ENCODE results near the gene MAPK7. TPM values are rescaled to one million over a fixed set of nuclear protein-coding genes. Genes with fewer than 3 reads are reported as not detected.

Gene MAPK7
- total and polyA plus RNA-seq, 2 of the 8 experiments (the other 6 are each of a cell fraction or from before 2014, with no cell fraction given), result 15.2 to 28.1 TPM

DNA sequence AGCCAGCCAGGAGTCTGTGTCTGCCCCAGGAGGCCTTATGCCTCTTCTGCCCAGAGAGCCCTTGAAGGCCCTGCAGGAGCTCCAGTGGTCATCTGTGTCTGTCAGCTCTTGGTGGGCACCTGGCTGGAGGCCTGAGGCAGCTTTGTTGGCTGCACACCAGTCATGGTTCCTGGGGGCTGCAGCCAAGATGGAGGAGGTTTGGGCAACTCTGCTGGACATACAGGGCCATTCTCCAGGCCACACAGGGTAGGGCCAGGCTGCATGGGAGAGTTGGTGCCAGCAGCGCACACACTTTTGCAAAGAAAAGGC, 45.2 kb upstream of the MAPK7 start:
- Histone ChIP-seq H3K4me1 (replicated peaks in 1 of 4; ENCODE audit: control insufficient read depth in 3 of 4, insufficient read depth in 4 of 4, low read length in 3 of 4) (peaks cover 0 to 9% (median 4%) of the 10 kb centered on the region in 4 experiments; a peak in 4 of 7 replicates), H3K23ac (ENCODE audit: insufficient read length) (no peak overlapping the region), H3K4me3 (ENCODE audit: extremely low read depth in 1 of 4, insufficient read depth in 2 of 4, low read depth in 3 of 4, low read length in 4 of 4) (no peak overlapping the region), H3K18ac (ENCODE audit: extremely low read depth, low read length) (no peak overlapping the region), H2AK5ac (ENCODE audit: low read depth, low read length) (no peak overlapping the region), H2BK20ac (ENCODE audit: low read length) (no peak overlapping the region), H3K36me3 (ENCODE audit: control insufficient read depth in 2 of 4, insufficient read depth in 4 of 4, low read length in 3 of 4) (peaks cover 0 to 4% (median 0%) of the 10 kb centered on the region in 4 experiments; a peak in 2 of 8 replicates), H3K79me1 (ENCODE audit: low read depth, low read length) (no peaks in the 10 kb centered on the region), H2BK5ac (ENCODE audit: low read depth, low read length) (no peak overlapping the region), H3K4ac (replicated peaks; ENCODE audit: insufficient read length, low read depth, low read length) (no peak overlapping the region), H4K91ac (replicated peaks; ENCODE audit: insufficient read length, low read length) (no peak overlapping the region), H4K20me1 (replicated peaks in 1 of 2; ENCODE audit: control insufficient read depth in 1 of 2, insufficient read depth in 2 of 2, low read length in 2 of 2) (peaks cover 0 to 4% of the 10 kb centered on the region in 2 experiments), H2BK15ac (ENCODE audit: low read length) (no peak overlapping the region), H3K9ac (replicated peaks in 1 of 4; ENCODE audit: extremely low read depth in 1 of 4, low read depth in 3 of 4, low read length in 3 of 4) (no peak overlapping the region), H3K23me2 (ENCODE audit: low read depth, low read length) (no peaks in the 10 kb centered on the region), H3K79me2 (ENCODE audit: control insufficient read depth in 1 of 2, insufficient read depth in 2 of 2, low read length in 2 of 2) (no peaks in the 10 kb centered on the region), H2BK12ac (ENCODE audit: low read depth, low read length) (no peak overlapping the region), H3K56ac (replicated peaks; ENCODE audit: insufficient read length, low read depth, low read length) (no peak overlapping the region), H2AFZ (ENCODE audit: low read length) (no peak overlapping the region), H3K14ac (ENCODE audit: insufficient read length) (no peak overlapping the region), H3K27ac (ENCODE audit: low read depth, low read length) (no peak overlapping the region), H4K8ac (ENCODE audit: extremely low read depth, insufficient read depth, low read length) (no peak overlapping the region), H3K4me2 (ENCODE audit: insufficient read depth in 1 of 2, low read depth in 2 of 2, low read length in 2 of 2) (no peak overlapping the region), H2BK120ac (replicated peaks; ENCODE audit: low read depth, low read length) (no peak overlapping the region), H4K5ac (ENCODE audit: insufficient read length, low read depth, low read length) (no peak overlapping the region), H3K27me3 (replicated peaks in 1 of 4; ENCODE audit: control insufficient read depth in 3 of 4, extremely low read depth in 1 of 4, insufficient read depth in 3 of 4, low read length in 3 of 4) (no peaks in the 10 kb centered on the region), H3K9me3 (ENCODE audit: insufficient read depth in 2 of 2, low read depth in 1 of 2, low read length in 1 of 2) (no peaks in the 10 kb centered on the region)
- no peak for DNase-seq (ENCODE audit: low read depth in 1 of 2, low spot score in 2 of 2)
- ChIA-PET CTCF (ENCODE audit: partially characterized antibody) (interaction anchor here (1.0 to 4.3 kb wide), 5 partner anchors 11 to 62 kb away, joined by 3 to 40 read pairs (median 3); partner anchors contain the start of gene B9D1), POLR2A (ENCODE audit: partially characterized antibody) (interaction anchor here (0.8 to 1.3 kb wide), 2 partner anchors 10 to 81 kb away, joined by 3 read pairs; no protein-coding TSS in a partner anchor)
- no peak for FAIRE-seq
- 92% methylated on average over 1 of the region's 1 CpG; no CpG with 5 or more reads in 1 of the 2 experiments for WGBS, 2 experiments (ENCODE audit: extremely low coverage in 1 of 2, insufficient coverage in 1 of 2, insufficient read length in 1 of 2, insufficient replicate concordance in 2 of 2, low coverage in 1 of 2, low lambda C conversion rate in 2 of 2, missing lambda C conversion rate in 1 of 2)
- TF ChIP-seq, protein P1, sequence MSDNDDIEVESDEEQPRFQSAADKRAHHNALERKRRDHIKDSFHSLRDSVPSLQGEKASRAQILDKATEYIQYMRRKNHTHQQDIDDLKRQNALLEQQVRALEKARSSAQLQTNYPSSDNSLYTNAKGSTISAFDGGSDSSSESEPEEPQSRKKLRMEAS (IDR thresholded peaks at IDR 0.05), result no peak
- TF ChIP-seq RBBP5 (IDR thresholded peaks at IDR 0.05; ENCODE audit: borderline replicate concordance, low read depth, low read length) (no peak), MAFK (IDR thresholded peaks at IDR 0.05; ENCODE audit: low read depth, low read length) (no peak), SUZ12 (IDR thresholded peaks at IDR 0.05; ENCODE audit: low read length) (no peak), CTBP2 (IDR thresholded peaks at IDR 0.05; ENCODE audit: borderline replicate concordance, insufficient read depth, insufficient read length, low read length) (no peak), NRF1 (IDR thresholded peaks at IDR 0.05; ENCODE audit: low read depth, low read length) (no peak), EGR1 (IDR thresholded peaks at IDR 0.05; ENCODE audit: borderline replicate concordance, low read depth, low read length) (no peak), TAF7 (optimal IDR thresholded peaks at IDR 0.05; ENCODE audit: borderline replicate concordance, low read depth, low read length) (no peak)

Measured in H1 (cell line).